ENCODE data around the gene FXYD6.

DNA sequence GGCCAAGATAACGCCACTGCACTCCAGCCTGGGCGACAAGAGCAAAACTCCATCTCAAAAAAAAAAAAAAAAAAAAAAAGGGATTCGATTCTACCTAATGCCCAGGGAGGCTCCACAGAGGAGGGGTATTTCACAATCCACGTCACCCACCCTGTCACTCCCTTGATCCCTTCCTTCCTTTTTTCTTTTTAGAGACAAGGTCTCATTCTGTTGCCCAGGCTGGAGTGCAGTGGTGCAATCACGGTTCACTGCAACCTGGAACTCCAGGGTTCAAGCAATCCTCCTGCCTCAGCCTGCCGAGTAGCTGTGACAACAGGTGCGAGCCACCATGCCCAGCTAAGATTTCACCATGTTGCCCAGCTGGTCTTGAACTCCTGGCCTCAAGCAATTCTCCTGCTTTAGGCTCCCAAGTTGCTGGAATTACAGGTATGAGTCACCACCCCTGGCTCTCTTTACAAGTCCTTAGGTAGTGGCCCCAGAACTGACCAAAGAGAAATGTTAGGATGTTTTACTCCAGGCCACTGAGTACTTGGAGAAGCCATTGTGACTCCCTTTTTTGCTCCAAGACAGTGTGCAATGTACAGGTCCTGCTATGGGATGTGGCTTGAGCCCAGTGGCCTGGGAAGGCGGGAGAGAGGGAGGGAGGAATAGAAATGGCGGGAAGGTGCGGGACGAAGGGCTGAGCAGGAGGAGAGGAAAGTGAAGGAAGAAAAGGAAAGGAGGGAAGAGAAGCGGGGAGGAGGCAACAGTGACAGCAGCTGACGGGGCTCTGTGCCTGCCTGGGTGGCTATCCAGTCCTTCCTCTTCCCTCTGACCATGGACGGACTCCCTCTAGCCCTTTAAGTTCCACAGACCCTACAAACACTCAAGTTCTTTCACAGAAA lies 40.1 kb downstream of the FXYD6 start:
- TF ChIP-seq, protein P1, sequence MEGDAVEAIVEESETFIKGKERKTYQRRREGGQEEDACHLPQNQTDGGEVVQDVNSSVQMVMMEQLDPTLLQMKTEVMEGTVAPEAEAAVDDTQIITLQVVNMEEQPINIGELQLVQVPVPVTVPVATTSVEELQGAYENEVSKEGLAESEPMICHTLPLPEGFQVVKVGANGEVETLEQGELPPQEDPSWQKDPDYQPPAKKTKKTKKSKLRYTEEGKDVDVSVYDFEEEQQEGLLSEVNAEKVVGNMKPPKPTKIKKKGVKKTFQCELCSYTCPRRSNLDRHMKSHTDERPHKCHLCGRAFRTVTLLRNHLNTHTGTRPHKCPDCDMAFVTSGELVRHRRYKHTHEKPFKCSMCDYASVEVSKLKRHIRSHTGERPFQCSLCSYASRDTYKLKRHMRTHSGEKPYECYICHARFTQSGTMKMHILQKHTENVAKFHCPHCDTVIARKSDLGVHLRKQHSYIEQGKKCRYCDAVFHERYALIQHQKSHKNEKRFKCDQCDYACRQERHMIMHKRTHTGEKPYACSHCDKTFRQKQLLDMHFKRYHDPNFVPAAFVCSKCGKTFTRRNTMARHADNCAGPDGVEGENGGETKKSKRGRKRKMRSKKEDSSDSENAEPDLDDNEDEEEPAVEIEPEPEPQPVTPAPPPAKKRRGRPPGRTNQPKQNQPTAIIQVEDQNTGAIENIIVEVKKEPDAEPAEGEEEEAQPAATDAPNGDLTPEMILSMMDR (conservative IDR thresholded peaks at IDR 0.05; ENCODE audit: low read depth, low read length): no peak
- TF ChIP-seq EZH2 (IDR thresholded peaks at IDR 0.05; ENCODE audit: low read length, unreplicated experiment): no peak
